Trophoblast cell (in vitro differentiated cells and primary cell): ENCODE results near the gene ADAMTSL2.

Source experiments
- DNase-seq, 2 donors: peaks; one replicate each; pipeline ENCODE4 v3.0.0-alpha.2; 2016
- H2AFZ ChIP-seq: 2 replicates; pipeline ENCODE4 v1.6.1; 2013; ENCODE audit warnings: low read length, moderate library complexity, mild to moderate bottlenecking; ENCODE audit not compliant: insufficient read depth, poor library complexity
- H2AK5ac ChIP-seq: 2 replicates; pipeline ENCODE4 v1.6.1; 2013; ENCODE audit warnings: mild to moderate bottlenecking, low read length
- H2BK120ac ChIP-seq: 2 replicates; pipeline ENCODE4 v1.6.1; 2013; ENCODE audit warnings: low read length, mild to moderate bottlenecking, moderate library complexity; ENCODE audit not compliant: insufficient read depth, poor library complexity
- H2BK12ac ChIP-seq: 2 replicates; pipeline ENCODE4 v1.6.1; 2013; ENCODE audit warnings: mild to moderate bottlenecking, low read length, moderate library complexity
- H2BK5ac ChIP-seq: 2 replicates; pipeline ENCODE4 v1.6.1; 2013; ENCODE audit warnings: low read length, low read depth, moderate library complexity, mild to moderate bottlenecking; ENCODE audit not compliant: poor library complexity
- H3K14ac ChIP-seq: 2 replicates; pipeline ENCODE4 v1.6.1; 2013; ENCODE audit warnings: mild to moderate bottlenecking, low read length
- H3K18ac ChIP-seq: 2 replicates; pipeline ENCODE4 v1.6.1; 2013; ENCODE audit warnings: mild to moderate bottlenecking, low read length
- H3K23ac ChIP-seq: 2 replicates; pipeline ENCODE4 v1.6.1; 2013; ENCODE audit warnings: low read length
- H3K27ac ChIP-seq: 2 replicates; pipeline ENCODE4 v1.5.1; 2013; ENCODE audit warnings: low read depth, mild to moderate bottlenecking, inconsistent platforms, low read length, moderate library complexity
- H3K27me3 ChIP-seq: 2 replicates; pipeline ENCODE4 v1.6.1; 2013; ENCODE audit warnings: inconsistent platforms, mild to moderate bottlenecking, low read length, moderate library complexity; ENCODE audit not compliant: insufficient read depth
- H3K36me3 ChIP-seq, 2 experiments: 1 replicate in 1 of 2; 2 replicates in 1 of 2; pipeline ENCODE4 v1.6.1; 2013; ENCODE audit warnings: low read length in 2 of 2, mild to moderate bottlenecking in 2 of 2, moderate library complexity in 1 of 2; ENCODE audit not compliant: insufficient read depth in 2 of 2, control insufficient read depth in 1 of 2
- H3K4ac ChIP-seq: 2 replicates; pipeline ENCODE4 v1.6.1; 2013; ENCODE audit warnings: low read depth, mild to moderate bottlenecking, low read length, moderate library complexity
- H3K4me1 ChIP-seq, 2 experiments: 1 replicate in 1 of 2; 2 replicates in 1 of 2; pipeline ENCODE4 v1.6.1; 2013; ENCODE audit warnings: low read length in 2 of 2, mild to moderate bottlenecking in 2 of 2, moderate library complexity in 1 of 2; ENCODE audit not compliant: insufficient read depth in 2 of 2, control insufficient read depth in 1 of 2
- H3K4me2 ChIP-seq: 2 replicates; pipeline ENCODE4 v1.6.1; 2013; ENCODE audit warnings: inconsistent platforms, mild to moderate bottlenecking, low read length, moderate library complexity
- H3K4me3 ChIP-seq: 2 replicates; pipeline ENCODE4 v1.5.1; 2013; ENCODE audit warnings: mild to moderate bottlenecking, low read depth, low read length, inconsistent platforms
- H3K79me1 ChIP-seq: one replicate; pipeline ENCODE4 v1.6.1; 2013; ENCODE audit warnings: low read length
- H3K79me2 ChIP-seq: 2 replicates; pipeline ENCODE4 v1.6.1; 2013; ENCODE audit warnings: low read length, mild to moderate bottlenecking; ENCODE audit not compliant: control insufficient read depth, insufficient read depth, poor library complexity
- H3K9ac ChIP-seq: 2 replicates; pipeline ENCODE4 v1.6.1; 2013; ENCODE audit warnings: mild to moderate bottlenecking, low read length
- H3K9me3 ChIP-seq: 2 replicates; pipeline ENCODE4 v1.6.1; 2013; ENCODE audit warnings: low read depth, mild to moderate bottlenecking, control low read depth, inconsistent platforms, low read length; ENCODE audit not compliant: insufficient read depth
- H4K12ac ChIP-seq: 2 replicates; pipeline ENCODE4 v1.6.1; 2013; ENCODE audit warnings: low read depth, mild to moderate bottlenecking, low read length, moderate library complexity
- H4K8ac ChIP-seq: 2 replicates; pipeline ENCODE4 v1.6.1; 2013; ENCODE audit warnings: low read depth, mild to moderate bottlenecking, low read length, moderate library complexity
- H4K91ac ChIP-seq: one replicate; pipeline ENCODE4 v1.6.1; 2013; ENCODE audit warnings: low read depth, mild to moderate bottlenecking, low read length, moderate library complexity
- WGBS: extraction: QIAGEN DNeasy Blood & Tissue Kit; methylation state at CpG from one replicate; pipeline ENCODE4 v1.1.7; 2013; ENCODE audit warnings: missing lambda C conversion rate; ENCODE audit not compliant: insufficient read length, insufficient coverage; ENCODE audit errors: extremely low coverage; 5-methylcytosine and 5-hydroxymethylcytosine counted together

The ADAMTSL2 gene

DNA sequence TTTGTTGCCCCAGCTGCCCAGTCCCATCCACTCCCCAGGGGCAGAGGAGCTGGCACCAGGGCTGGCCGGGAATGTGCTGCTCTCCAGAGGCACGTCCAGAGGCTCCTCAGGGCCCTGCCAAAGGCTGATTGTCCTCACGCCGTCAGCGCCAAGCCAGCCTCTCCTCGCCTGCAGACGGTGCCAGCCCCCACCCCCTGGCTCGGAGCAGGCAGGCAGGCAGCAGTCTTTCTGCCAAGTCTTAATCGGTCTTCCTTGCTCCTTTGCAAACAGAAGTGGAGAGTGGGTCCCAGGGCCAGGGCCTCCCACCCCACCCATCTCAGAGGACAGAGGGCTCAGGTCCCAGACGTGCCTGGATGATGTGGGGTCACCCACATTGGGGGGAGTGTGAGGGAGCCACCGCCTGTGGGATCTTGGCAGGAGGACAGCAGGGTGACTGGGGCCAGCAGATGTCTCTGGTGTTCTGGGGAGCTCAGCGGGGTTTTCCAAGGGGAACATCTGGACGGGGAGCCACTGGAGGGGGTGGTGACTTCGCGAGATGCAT, 38.4 kb downstream of the ADAMTSL2 start:
- Histone ChIP-seq H3K4me1 (peaks cover 0 to 5% of the 10 kb centered on the region in 2 experiments), H2BK5ac (no peak overlapping the region), H2BK120ac (no peak overlapping the region), H3K4me3 (no peak overlapping the region), H2AK5ac (no peak overlapping the region), H2BK12ac (no peak overlapping the region), H3K27ac (no peak overlapping the region), H4K91ac (no peak overlapping the region), H3K23ac (no peak overlapping the region), H3K27me3 (no peaks in the 10 kb centered on the region), H3K9ac (no peak overlapping the region), H3K9me3 (no peaks in the 10 kb centered on the region), H3K4ac (no peak overlapping the region), H3K36me3 (peaks cover 0 to 5% of the 10 kb centered on the region in 2 experiments), H3K79me1 (no peaks in the 10 kb centered on the region), H4K8ac (no peak overlapping the region), H3K4me2 (no peak overlapping the region), H3K14ac (no peak overlapping the region), H4K12ac (no peak overlapping the region), H3K79me2 (no peaks in the 10 kb centered on the region), H3K18ac (no peak overlapping the region), H2AFZ (no peak overlapping the region)
- WGBS: no CpG with 5 or more reads among the region's 15 CpGs
- DNase-seq: no peak

DNA sequence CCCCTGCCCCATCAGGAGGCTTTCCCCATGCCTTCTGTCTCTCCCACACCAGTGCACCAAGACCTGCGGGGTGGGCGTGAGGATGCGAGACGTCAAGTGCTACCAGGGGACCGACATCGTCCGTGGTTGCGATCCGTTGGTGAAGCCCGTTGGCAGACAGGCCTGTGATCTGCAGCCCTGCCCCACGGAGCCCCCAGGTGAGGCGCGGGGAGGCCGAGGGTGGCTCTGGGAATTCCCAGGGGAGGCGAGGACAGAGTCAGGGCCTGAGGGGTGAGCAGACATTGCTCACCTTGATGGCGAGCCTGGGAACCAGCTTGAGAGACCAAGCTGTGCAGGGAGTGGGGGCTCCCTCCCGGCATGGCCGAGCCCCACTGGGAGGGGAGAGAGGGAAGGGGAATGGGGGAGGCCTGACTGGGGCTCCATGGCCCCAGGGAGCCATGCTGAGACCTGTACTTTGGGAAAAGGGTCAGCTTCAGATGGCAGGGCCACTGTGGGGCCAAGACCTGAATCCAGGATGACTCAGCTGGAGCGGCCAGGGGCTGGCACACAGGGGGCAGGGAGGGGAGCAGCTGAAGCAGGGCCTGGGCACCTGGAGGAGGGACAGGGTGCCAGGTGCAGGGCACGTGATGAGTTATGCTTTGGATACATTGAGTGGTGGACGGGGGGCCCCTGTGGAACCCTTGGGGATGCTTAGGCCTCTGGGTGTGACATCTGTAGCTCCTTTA, 39.4 kb downstream of the ADAMTSL2 start:
- Histone ChIP-seq H4K91ac (no peak overlapping the region), H2BK5ac (no peak overlapping the region), H3K36me3 (peaks cover 0 to 5% of the 10 kb centered on the region in 2 experiments), H3K4me1 (peaks cover 0 to 5% of the 10 kb centered on the region in 2 experiments), H3K79me2 (no peaks in the 10 kb centered on the region), H3K14ac (no peak overlapping the region), H3K4ac (no peak overlapping the region), H2BK12ac (no peak overlapping the region), H3K79me1 (no peaks in the 10 kb centered on the region), H4K8ac (no peak overlapping the region), H3K9ac (no peak overlapping the region), H4K12ac (no peak overlapping the region), H3K23ac (no peak overlapping the region), H3K4me3 (no peak overlapping the region), H3K27ac (no peak overlapping the region), H3K18ac (no peak overlapping the region), H3K27me3 (no peaks in the 10 kb centered on the region), H3K9me3 (no peaks in the 10 kb centered on the region), H2AK5ac (no peak overlapping the region), H3K4me2 (no peak overlapping the region), H2AFZ (no peak overlapping the region), H2BK120ac (no peak overlapping the region)
- no CpG with 5 or more reads among the region's 21 CpGs for WGBS
- DNase-seq: no peak

GRCh38 chr9:133574771-133575170, 40.3 kb downstream of the ADAMTSL2 start:
- H3K4me1 ChIP-seq: peaks cover 0 to 5% of the 10 kb centered on the region in 2 experiments
- WGBS: no CpG with 5 or more reads among the region's 17 CpGs
- no peak overlapping the region for H3K9ac ChIP-seq
- no peak overlapping the region for H3K23ac ChIP-seq
- H3K9me3 ChIP-seq: no peaks in the 10 kb centered on the region
- no peak overlapping the region for H3K4ac ChIP-seq
- H3K4me2 ChIP-seq: no peak overlapping the region
- DNase-seq: no peak
- H3K36me3 ChIP-seq: peaks cover 0 to 5% of the 10 kb centered on the region in 2 experiments
- no peak overlapping the region for H3K18ac ChIP-seq
- H2BK12ac ChIP-seq: no peak overlapping the region
- H4K12ac ChIP-seq: no peak overlapping the region
- no peak overlapping the region for H2AK5ac ChIP-seq
- no peak overlapping the region for H4K91ac ChIP-seq
- H2BK5ac ChIP-seq: no peak overlapping the region
- no peak overlapping the region for H2BK120ac ChIP-seq
- no peaks in the 10 kb centered on the region for H3K79me1 ChIP-seq
- H2AFZ ChIP-seq: no peak overlapping the region
- no peak overlapping the region for H3K27ac ChIP-seq
- H3K27me3 ChIP-seq: no peaks in the 10 kb centered on the region
- no peak overlapping the region for H3K14ac ChIP-seq
- H3K4me3 ChIP-seq: no peak overlapping the region
- no peak overlapping the region for H4K8ac ChIP-seq
- H3K79me2 ChIP-seq: no peaks in the 10 kb centered on the region

GRCh38 chr9:133575186-133576030, 40.9 kb downstream of the ADAMTSL2 start:
- Histone ChIP-seq H3K14ac (no peak overlapping the region), H3K36me3 (peaks cover 0 to 5% of the 10 kb centered on the region in 2 experiments), H3K27me3 (no peaks in the 10 kb centered on the region), H3K18ac (no peak overlapping the region), H2BK5ac (no peak overlapping the region), H2BK120ac (no peak overlapping the region), H2AK5ac (no peak overlapping the region), H3K4me1 (peaks cover 0 to 4% of the 10 kb centered on the region in 2 experiments), H3K4ac (no peak overlapping the region), H3K9me3 (no peaks in the 10 kb centered on the region), H2BK12ac (no peak overlapping the region), H3K4me2 (no peak overlapping the region), H3K79me2 (no peaks in the 10 kb centered on the region), H4K91ac (no peak overlapping the region), H3K4me3 (no peak overlapping the region), H2AFZ (no peak overlapping the region), H3K9ac (no peak overlapping the region), H3K27ac (no peak overlapping the region), H3K79me1 (no peaks in the 10 kb centered on the region), H4K8ac (no peak overlapping the region), H4K12ac (no peak overlapping the region), H3K23ac (no peak overlapping the region)
- WGBS: no CpG with 5 or more reads among the region's 32 CpGs
- no peak for DNase-seq
